PC-9 (cell line): ENCODE results near the gene CFHR2. TPM values are rescaled to one million over a fixed set of nuclear protein-coding genes. Genes with fewer than 3 reads are reported as not detected.
"Not testable (repeated sequence)": the region's sequence is repeated elsewhere in the genome, so short reads cannot be mapped to it uniquely, and the experiment has no call there.

Experiments
- BruUV-seq: library from RNA; stranded (reverse); fragments of 400-500 nt; replicated peaks from 2 replicates; lab custom pipeline; 2021; lab: Mats Ljungman, UMichigan
- CTCF ChIA-PET: fragments of 300-600 bp; sonication (Branson Sonifier 250); formaldehyde crosslinking; loops from one replicate; lab custom pipeline; 2022; ENCODE audit warnings: antibody characterized with exemption; lab: Charles Lee
- POLR2A ChIA-PET: fragments of 300-600 bp; sonication (Branson Sonifier 250); formaldehyde crosslinking; loops from one replicate; lab custom pipeline; 2022; ENCODE audit warnings: antibody characterized with exemption; ENCODE audit not compliant: unreplicated experiment; lab: Charles Lee
- DNase-seq, 2 experiments: peaks; one replicate each; pipeline versions ENCODE4 v3.0.0 to v3.0.0-alpha.2; 2015 to 2022; ENCODE audit warnings: mixed read lengths in 1 of 2
- H2AFZ ChIP-seq: fragments of 200-600 bp; sonication (generic); 2 replicates; pipeline ENCODE4 v1.8.1; 2017; ENCODE audit warnings: antibody characterized with exemption
- H3F3A ChIP-seq: fragments of 200-600 bp; sonication (generic); 2 replicates; pipeline ENCODE4 v1.8.1; 2017; ENCODE audit warnings: antibody characterized with exemption, mild to moderate bottlenecking, low read depth; ENCODE audit not compliant: insufficient read depth
- H3K27ac ChIP-seq: fragments of 200-600 bp; sonication (generic); 2 replicates; pipeline ENCODE4 v1.6.1; 2016; ENCODE audit warnings: mixed run types
- H3K27me3 ChIP-seq: fragments of 200-600 bp; sonication (generic); 2 replicates; pipeline ENCODE4 v1.6.1; 2016; ENCODE audit warnings: low read depth, mixed run types; ENCODE audit not compliant: insufficient read depth
- H3K36me3 ChIP-seq: fragments of 200-600 bp; sonication (generic); 2 replicates; pipeline ENCODE4 v1.6.1; 2016; ENCODE audit warnings: low read depth, mixed run types
- H3K4me1 ChIP-seq: fragments of 200-600 bp; sonication (generic); replicated peaks from 2 replicates; pipeline ENCODE4 v1.6.1; 2016; ENCODE audit warnings: mixed run types; ENCODE audit not compliant: insufficient read depth
- H3K4me2 ChIP-seq: fragments of 200-600 bp; sonication (generic); 2 replicates; pipeline ENCODE4 v1.6.1; 2017; ENCODE audit warnings: mixed run types
- H3K4me3 ChIP-seq: fragments of 200-600 bp; sonication (generic); 2 replicates; pipeline ENCODE4 v1.6.1; 2016; ENCODE audit warnings: mixed run types
- H3K79me2 ChIP-seq: fragments of 200-600 bp; sonication (generic); 2 replicates; pipeline ENCODE4 v1.6.1; 2017; ENCODE audit warnings: low read depth, mixed run types
- H3K9me2 ChIP-seq: fragments of 200-600 bp; sonication (generic); 2 replicates; pipeline ENCODE4 v1.8.1; 2017; ENCODE audit warnings: mild to moderate bottlenecking; ENCODE audit not compliant: insufficient read depth
- H3K9me3 ChIP-seq: fragments of 200-600 bp; sonication (generic); 2 replicates; pipeline ENCODE4 v1.8.1; 2016; ENCODE audit warnings: low read depth; ENCODE audit not compliant: insufficient read depth
- H4K20me1 ChIP-seq: fragments of 200-600 bp; sonication (generic); 2 replicates; pipeline ENCODE4 v1.8.1; 2017; ENCODE audit not compliant: insufficient read depth
- EZH2 ChIP-seq: fragments of 200-600 bp; sonication (generic); IDR thresholded peaks from 2 replicates; pipeline ENCODE4 v1.8.0; 2017; ENCODE audit warnings: antibody characterized with exemption, low read depth
- intact Hi-C: fragments of 100-400 bp; cut with micrococcal nuclease; formaldehyde crosslinking; loops from one replicate; pipeline ENCODE4 v1.10.0; 2022; ENCODE audit not compliant: unreplicated experiment
- total RNA-seq: library from RNA; stranded (reverse); gene quantifications from 2 replicates; pipeline ENCODE4 v1.2.3, GENCODE V29; 2021
- TF ChIP-seq, protein P1 (sequence below): fragments of 200-600 bp; sonication (generic); conservative IDR thresholded peaks from 2 replicates; pipeline ENCODE4 v1.6.1; 2017; ENCODE audit warnings: mixed run types, antibody characterized with exemption, mild to moderate bottlenecking, moderate library complexity

CFHR2 gene
- total RNA-seq, 1 experiment from 2014 or later: not detected

DNA sequence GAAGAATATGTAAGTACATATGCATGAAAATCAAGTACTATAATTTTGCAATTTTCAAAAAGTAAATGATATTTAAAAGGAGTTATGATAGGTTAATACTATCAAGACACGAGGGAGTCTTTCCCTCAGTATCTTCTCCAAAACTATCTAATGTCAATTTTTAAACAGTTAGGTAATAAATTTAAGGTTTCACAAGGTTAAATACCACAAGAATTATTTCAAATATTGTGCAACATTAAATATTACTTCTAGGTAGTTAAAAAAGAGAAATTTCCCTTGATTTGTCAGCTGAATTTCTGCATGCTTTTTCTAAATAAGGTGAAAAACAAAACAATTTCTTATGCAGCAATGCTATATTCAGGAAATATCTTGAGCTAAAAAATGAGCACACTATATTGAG, 37.3 kb downstream of the CFHR2 start:
- no peaks in the 10 kb centered on the region for H3K27me3 ChIP-seq
- no peak overlapping the region for H3K4me2 ChIP-seq
- H3K36me3 ChIP-seq: no peaks in the 10 kb centered on the region
- ChIA-PET CTCF (no interaction called here), POLR2A (no interaction called here)
- no peak for DNase-seq
- H2AFZ ChIP-seq: no peak overlapping the region
- no peaks in the 10 kb centered on the region for H3K4me1 ChIP-seq
- H3K9me2 ChIP-seq: no peaks in the 10 kb centered on the region
- BruUV-seq: no TSS peak
- no peaks in the 10 kb centered on the region for H3K79me2 ChIP-seq
- no peaks in the 10 kb centered on the region for H4K20me1 ChIP-seq
- TF ChIP-seq EZH2: no peak
- TF ChIP-seq, protein P1, sequence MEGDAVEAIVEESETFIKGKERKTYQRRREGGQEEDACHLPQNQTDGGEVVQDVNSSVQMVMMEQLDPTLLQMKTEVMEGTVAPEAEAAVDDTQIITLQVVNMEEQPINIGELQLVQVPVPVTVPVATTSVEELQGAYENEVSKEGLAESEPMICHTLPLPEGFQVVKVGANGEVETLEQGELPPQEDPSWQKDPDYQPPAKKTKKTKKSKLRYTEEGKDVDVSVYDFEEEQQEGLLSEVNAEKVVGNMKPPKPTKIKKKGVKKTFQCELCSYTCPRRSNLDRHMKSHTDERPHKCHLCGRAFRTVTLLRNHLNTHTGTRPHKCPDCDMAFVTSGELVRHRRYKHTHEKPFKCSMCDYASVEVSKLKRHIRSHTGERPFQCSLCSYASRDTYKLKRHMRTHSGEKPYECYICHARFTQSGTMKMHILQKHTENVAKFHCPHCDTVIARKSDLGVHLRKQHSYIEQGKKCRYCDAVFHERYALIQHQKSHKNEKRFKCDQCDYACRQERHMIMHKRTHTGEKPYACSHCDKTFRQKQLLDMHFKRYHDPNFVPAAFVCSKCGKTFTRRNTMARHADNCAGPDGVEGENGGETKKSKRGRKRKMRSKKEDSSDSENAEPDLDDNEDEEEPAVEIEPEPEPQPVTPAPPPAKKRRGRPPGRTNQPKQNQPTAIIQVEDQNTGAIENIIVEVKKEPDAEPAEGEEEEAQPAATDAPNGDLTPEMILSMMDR: no peak
- no peak overlapping the region for H3K27ac ChIP-seq
- intact Hi-C loops: no loop called here
- no peak overlapping the region for H3K4me3 ChIP-seq
- H3K9me3 ChIP-seq: no peaks in the 10 kb centered on the region
- H3F3A ChIP-seq: no peaks in the 10 kb centered on the region

DNA sequence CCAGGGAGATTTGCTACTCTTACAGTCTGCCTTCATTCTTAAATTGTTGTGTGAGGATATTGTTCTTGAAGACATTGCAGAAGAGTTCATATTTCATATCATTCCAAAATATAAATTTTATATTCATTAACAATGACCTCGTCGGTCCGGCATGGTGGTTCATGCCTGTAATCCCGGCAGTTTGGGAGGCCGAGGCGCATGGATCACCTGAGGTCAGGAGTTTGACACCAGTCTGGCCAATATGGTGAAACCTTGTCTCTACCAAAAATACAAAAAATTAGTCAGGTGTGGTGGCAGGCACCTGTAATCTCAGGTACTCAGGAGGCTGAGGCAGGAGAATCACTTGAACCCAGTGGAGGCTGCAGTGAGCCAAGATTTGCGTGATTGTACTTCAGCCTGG, 38.7 kb downstream of the CFHR2 start:
- H3K4me3 ChIP-seq, H3K79me2 ChIP-seq, H3K4me2 ChIP-seq, H3F3A ChIP-seq, H3K4me1 ChIP-seq, H3K9me3 ChIP-seq, CTCF ChIA-PET, DNase-seq, H3K9me2 ChIP-seq, BruUV-seq, H3K36me3 ChIP-seq, H2AFZ ChIP-seq, H4K20me1 ChIP-seq, H3K27me3 ChIP-seq, intact Hi-C loops, H3K27ac ChIP-seq: not testable (repeated sequence)
- POLR2A ChIA-PET: interaction anchor here (0.7 kb wide), 1 partner anchor 30 kb away, joined by 3 read pairs; no protein-coding TSS in a partner anchor

DNA sequence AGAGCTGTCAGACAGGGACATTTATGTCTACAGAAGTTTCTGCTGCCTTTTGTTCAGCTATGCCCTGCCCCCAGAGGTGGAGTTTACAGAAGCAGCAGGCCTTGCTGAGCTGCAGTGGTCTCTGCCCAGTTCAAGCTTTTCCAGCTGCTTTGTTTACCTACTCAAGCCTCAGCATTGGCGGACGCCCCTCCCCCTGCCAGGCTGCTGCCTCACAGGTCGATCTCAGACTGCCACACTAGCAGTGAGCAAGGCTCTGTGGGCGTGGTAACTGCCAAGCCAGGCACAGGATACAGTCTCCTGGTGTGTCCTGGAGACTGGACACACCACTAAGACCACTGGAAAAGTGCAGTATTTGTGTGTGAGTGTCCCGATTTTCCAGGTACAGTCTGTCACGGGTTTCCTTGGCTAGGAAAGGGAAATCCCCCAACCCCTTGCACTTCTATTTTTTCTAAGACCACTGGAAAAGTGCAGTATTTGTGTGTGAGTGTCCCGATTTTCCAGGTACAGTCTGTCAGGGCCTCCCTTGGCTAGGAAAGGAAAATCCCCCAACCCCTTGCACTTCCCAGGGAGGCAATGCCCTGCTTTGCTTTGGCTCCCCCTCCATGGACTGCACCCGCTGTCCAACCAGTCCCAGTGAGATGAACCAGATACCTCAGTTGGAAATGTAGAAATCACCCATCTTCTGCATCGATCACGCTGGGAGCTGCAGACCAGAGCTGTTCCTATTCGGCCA, 48.5 kb downstream of the CFHR2 start:
- Histone ChIP-seq H3K4me2 (peak overlapping the region; percentile 42), H2AFZ (peak overlapping the region; percentile 47; the same call in 1 of the 2 replicates)
- H3F3A ChIP-seq, H3K9me3 ChIP-seq, H3K79me2 ChIP-seq, H3K4me3 ChIP-seq, H3K36me3 ChIP-seq, H3K9me2 ChIP-seq, H3K4me1 ChIP-seq, H4K20me1 ChIP-seq, CTCF ChIA-PET, H3K27me3 ChIP-seq, intact Hi-C loops, H3K27ac ChIP-seq, BruUV-seq, POLR2A ChIA-PET: not testable (repeated sequence)
- DNase-seq: peak in 1 of 2 experiments; percentile 68

DNA sequence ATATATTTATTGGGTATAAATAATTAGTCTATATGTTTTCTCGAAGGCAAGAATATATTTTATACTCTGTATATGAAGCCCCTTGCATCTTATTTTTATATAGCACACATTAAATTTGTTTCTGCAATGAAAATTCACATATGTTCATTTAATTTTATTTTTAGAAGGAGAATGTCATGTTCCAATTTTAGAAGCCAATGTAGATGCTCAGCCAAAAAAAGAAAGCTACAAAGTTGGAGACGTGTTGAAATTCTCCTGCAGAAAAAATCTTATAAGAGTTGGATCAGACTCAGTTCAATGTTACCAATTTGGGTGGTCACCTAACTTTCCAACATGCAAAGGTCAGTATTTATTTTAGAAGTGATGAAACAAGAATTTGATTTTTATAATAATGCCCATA, 50.4 kb downstream of the CFHR2 start:
- no peaks in the 10 kb centered on the region for H3K36me3 ChIP-seq
- intact Hi-C loops: no loop called here
- no peaks in the 10 kb centered on the region for H3K27me3 ChIP-seq
- H3K4me1 ChIP-seq: no peaks in the 10 kb centered on the region
- CTCF ChIA-PET: no interaction called here
- H3K9me2 ChIP-seq: 0 out of 2 replicates have a peak, but pooled peaks cover 3% of the 10 kb centered on the region
- H4K20me1 ChIP-seq: no peaks in the 10 kb centered on the region
- H3K4me2 ChIP-seq: no peak overlapping the region
- TF ChIP-seq, protein P1: no peak
- TF ChIP-seq EZH2: no peak
- no peak for DNase-seq
- no TSS peak for BruUV-seq
- no peak overlapping the region for H3K27ac ChIP-seq
- POLR2A ChIA-PET: no interaction called here
- H3K9me3 ChIP-seq: no peaks in the 10 kb centered on the region
- H3F3A ChIP-seq: no peaks in the 10 kb centered on the region
- no peak overlapping the region for H2AFZ ChIP-seq
- H3K4me3 ChIP-seq: no peak overlapping the region
- no peaks in the 10 kb centered on the region for H3K79me2 ChIP-seq
